HEK293 (cell line): Measurements from ENCODE around the gene FAM120C.

Experiments
- CTCF ChIA-PET: fragments of 350-600 bp; formaldehyde crosslinking; extraction: SDS; loops from one replicate; lab custom pipeline; 2021; ENCODE audit warnings: antibody characterized with exemption; lab: Yijun Ruan, JAX
- POLR2A ChIA-PET: fragments of 300-600 bp; formaldehyde crosslinking; extraction: SDS; loops from one replicate; lab custom pipeline; 2020; ENCODE audit warnings: antibody characterized with exemption, inconsistent platforms; lab: Yijun Ruan, JAX
- H3K27ac ChIP-seq: fragments of 200-500 bp; sonication (Bioruptor generic); 2 replicates; pipeline ENCODE4 v1.5.1; 2014; ENCODE audit warnings: low read depth, low read length, control low read depth, inconsistent platforms; ENCODE audit errors: extremely low read depth
- H3K36me3 ChIP-seq, 2 experiments: fragments of 200-500 bp in 1 of 2; sonication (Bioruptor generic) in 1 of 2; 1 replicate in 1 of 2; 2 replicates in 1 of 2; pipeline ENCODE4 v1.5.1; 2014 to 2017; ENCODE audit warnings: inconsistent platforms in 2 of 2, low read length in 2 of 2; ENCODE audit not compliant: control insufficient read depth in 2 of 2, insufficient read depth in 1 of 2
- H3K4me1 ChIP-seq: fragments of 200-500 bp; sonication (Bioruptor generic); 2 replicates; pipeline ENCODE4 v1.5.1; 2014; ENCODE audit warnings: mild to moderate bottlenecking, low read length, inconsistent platforms; ENCODE audit not compliant: control insufficient read depth, insufficient read depth
- H3K4me3 ChIP-seq: 2 replicates; pipeline ENCODE4 v1.5.1; 2011; ENCODE audit warnings: low read depth, mild to moderate bottlenecking, control low read depth, low read length, moderate library complexity
- H3K9me3 ChIP-seq: fragments of 200-500 bp; sonication (Bioruptor generic); 2 replicates; pipeline ENCODE4 v1.5.1; 2014; ENCODE audit warnings: low read depth, low read length, inconsistent platforms; ENCODE audit not compliant: control insufficient read depth, insufficient read depth
- ATF2 ChIP-seq: fragments of 450-650 bp; formaldehyde crosslinking; IDR thresholded peaks from 2 replicates; pipeline ENCODE4 v1.5.1; 2016; ENCODE audit warnings: missing biosample characterization, missing genetic modification characterization, low read depth
- BCL6B ChIP-seq: fragments of 450-650 bp; formaldehyde crosslinking; IDR thresholded peaks from 2 replicates; pipeline ENCODE4 v1.5.1; 2017; ENCODE audit warnings: missing biosample characterization, missing genetic modification characterization
- GLIS2 ChIP-seq: fragments of 450-650 bp; formaldehyde crosslinking; IDR thresholded peaks from 2 replicates; pipeline ENCODE4 v1.5.1; 2016; ENCODE audit warnings: missing biosample characterization, missing genetic modification characterization
- HOXA7 ChIP-seq: sonication (generic); formaldehyde crosslinking; IDR thresholded peaks from 2 replicates; pipeline ENCODE4 v1.8.1; 2022; ENCODE audit warnings: missing genetic modification reagents, borderline replicate concordance
- KLF17 ChIP-seq: fragments of 450-650 bp; formaldehyde crosslinking; IDR thresholded peaks from 2 replicates; pipeline ENCODE4 v1.5.1; 2016; ENCODE audit warnings: missing biosample characterization, missing genetic modification characterization
- PRDM1 ChIP-seq: fragments of 450-650 bp; formaldehyde crosslinking; IDR thresholded peaks from 2 replicates; pipeline ENCODE4; 2016; ENCODE audit warnings: missing biosample characterization, missing genetic modification characterization
- REST ChIP-seq: fragments of 450-650 bp; formaldehyde crosslinking; IDR thresholded peaks from 2 replicates; pipeline ENCODE4 v1.5.1; 2016; ENCODE audit warnings: missing biosample characterization, missing genetic modification characterization
- SP2 ChIP-seq: fragments of 450-650 bp; formaldehyde crosslinking; IDR thresholded peaks from 2 replicates; pipeline ENCODE4 v1.5.1; 2016; ENCODE audit warnings: missing biosample characterization, missing genetic modification characterization
- TRIM28 ChIP-seq: IDR thresholded peaks from 2 replicates; pipeline ENCODE4 v1.6.1; 2011; ENCODE audit warnings: low read length, control low read depth, borderline replicate concordance
- ZBTB11 ChIP-seq: fragments of 450-650 bp; formaldehyde crosslinking; conservative IDR thresholded peaks from 2 replicates; pipeline ENCODE4 v1.5.1; 2016; ENCODE audit warnings: low read depth, missing biosample characterization, missing genetic modification characterization
- ZBTB17 ChIP-seq: fragments of 450-650 bp; formaldehyde crosslinking; IDR thresholded peaks from 2 replicates; pipeline ENCODE4 v1.5.1; 2016; ENCODE audit warnings: missing biosample characterization, missing genetic modification characterization
- ZBTB26 ChIP-seq: fragments of 450-650 bp; formaldehyde crosslinking; optimal IDR thresholded peaks from 2 replicates; pipeline ENCODE3; 2016; ENCODE audit warnings: missing biosample characterization, mild to moderate bottlenecking, missing genetic modification characterization
- ZNF274 ChIP-seq, 2 experiments: fragments of 200-500 bp in 1 of 2; fragments of 450-650 bp in 1 of 2; sonication (Bioruptor generic) in 1 of 2; formaldehyde crosslinking in 1 of 2; IDR thresholded peaks; 2 replicates each; pipeline versions ENCODE4 v1.5.1 to v1.6.1; 2014 to 2016; ENCODE audit warnings: borderline replicate concordance in 1 of 2, inconsistent platforms in 1 of 2, low read length in 1 of 2, missing biosample characterization in 1 of 2, missing genetic modification characterization in 1 of 2
- ZNF280C ChIP-seq: fragments of 450-650 bp; formaldehyde crosslinking; IDR thresholded peaks from 2 replicates; pipeline ENCODE4 v1.5.1; 2016; ENCODE audit warnings: missing biosample characterization, missing genetic modification characterization
- ZNF354C ChIP-seq: fragments of 450-650 bp; formaldehyde crosslinking; IDR thresholded peaks from 2 replicates; pipeline ENCODE4 v1.5.1; 2016; ENCODE audit warnings: missing biosample characterization, missing genetic modification characterization, low read depth, borderline replicate concordance
- ZNF433 ChIP-seq: fragments of 450-650 bp; formaldehyde crosslinking; IDR thresholded peaks from 2 replicates; pipeline ENCODE4 v1.5.1; 2016; ENCODE audit warnings: missing biosample characterization, missing genetic modification characterization, low read depth
- ZNF654 ChIP-seq: fragments of 450-650 bp; formaldehyde crosslinking; IDR thresholded peaks from 2 replicates; pipeline ENCODE4 v1.5.1; 2016; ENCODE audit warnings: low read depth, missing biosample characterization, missing genetic modification characterization
- ZNF76 ChIP-seq: fragments of 450-650 bp; formaldehyde crosslinking; IDR thresholded peaks from 2 replicates; pipeline ENCODE4; 2016; ENCODE audit warnings: low read depth, missing biosample characterization, missing genetic modification characterization, borderline replicate concordance
- ZNF791 ChIP-seq: fragments of 450-650 bp; formaldehyde crosslinking; IDR thresholded peaks from 2 replicates; pipeline ENCODE4 v1.5.1; 2016; ENCODE audit warnings: missing biosample characterization, missing genetic modification characterization

The FAM120C gene

GRCh38 chrX:54043541-54044125, 139.4 kb downstream of the FAM120C start:
- POLR2A ChIA-PET = interaction anchor here (1.0 to 3.6 kb wide), 7 partner anchors 12 to 396 kb away, joined by 3 to 36 read pairs (median 6); partner anchors contain the start of genes FAM120C, TSR2 and WNK3
- CTCF ChIA-PET = interaction anchor here (0.6 to 1.5 kb wide), 3 partner anchors 314 to 1014 kb away, joined by 3 to 5 read pairs (median 5); partner anchors contain the start of genes TSR2 and WNK3
- Histone ChIP-seq H3K4me1 (no peaks in the 10 kb centered on the region), H3K4me3 (peak overlapping the region; percentile 74), H3K36me3 (peaks cover 30 to 35% of the 10 kb centered on the region in 2 experiments), H3K27ac (peak overlapping the region; percentile 98), H3K9me3 (no peaks in the 10 kb centered on the region; the same call in 1 of the 2 replicates)
- TF ChIP-seq PRDM1 (tag by site-specific recombination) (no peak), HOXA7 (CRISPR knock-in tag) (no peak), KLF17 (tag by site-specific recombination) (no peak), ZNF654 (tag by site-specific recombination) (no peak), ZNF76 (peak; percentile 85; the same call in 1 of the 2 replicates), ZBTB17 (tag by site-specific recombination) (no peak), ATF2 (tag by site-specific recombination) (no peak), SP2 (tag by site-specific recombination) (peak; percentile 3; the same call in 1 of the 2 replicates), ZNF354C (tag by site-specific recombination) (no peak), ZNF433 (tag by site-specific recombination) (no peak), ZBTB11 (tag by site-specific recombination) (no peak), ZNF791 (tag by site-specific recombination) (no peak), TRIM28 (no peak), ZNF280C (tag by site-specific recombination) (no peak), BCL6B (no peak), ZBTB26 (peak; percentile 81), REST (0 out of 2 replicates have a peak, but pooled peaks have one; percentile 20), GLIS2 (tag by site-specific recombination) (peak; percentile 43; the same call in 1 of the 2 replicates), ZNF274 (IDR thresholded peaks at IDR 0.05; ENCODE audit: low read length) (no peak), ZNF274 (tag by site-specific recombination; IDR thresholded peaks at IDR 0.05; ENCODE audit: borderline replicate concordance) (no peak)
